ENCODE measurements around the gene PPP1R3F. TPM values are rescaled to one million over a fixed set of nuclear protein-coding genes. Genes with fewer than 3 reads are reported as not detected.

The PPP1R3F gene
- total RNA-seq, 4 donors from 2014 or later, result 12.0 to 27.5 (median 17.0) TPM

- no peak overlapping the region for H3K4me3 ChIP-seq
- H3K27ac ChIP-seq, result no peak overlapping the region
- peaks cover 0 to 40% of the 10 kb centered on the region in 2 donors for H3K36me3 ChIP-seq
- no peak for ATAC-seq
- no peaks in the 10 kb centered on the region for H3K27me3 ChIP-seq
- H3K4me1 ChIP-seq, result no peaks in the 10 kb centered on the region
- WGBS, 2 donors (ENCODE audit: low coverage in 1 of 2), result 100% methylated on average over 1 of the region's 13 CpGs; no CpG with 5 or more reads in 1 of the 2 donors
- no peak for TF ChIP-seq POLR2A (IDR thresholded peaks at IDR 0.05)
- H3K9me3 ChIP-seq, result no peaks in the 10 kb centered on the region
These were observed 18.3 kb upstream of the PPP1R3F start for GRCh38 chrX:49251325-49251724.

- H3K27me3 ChIP-seq, result no peaks in the 10 kb centered on the region
- peaks cover 0 to 7% of the 10 kb centered on the region in 2 donors for H3K36me3 ChIP-seq
- 86% methylated on average over 1 of the region's 7 CpGs; no CpG with 5 or more reads in 1 of the 2 donors for WGBS, 2 donors (ENCODE audit: low coverage in 1 of 2)
- no peak for ATAC-seq
- H3K27ac ChIP-seq, result no peak overlapping the region
- no peak overlapping the region for H3K4me3 ChIP-seq
- no peaks in the 10 kb centered on the region for H3K4me1 ChIP-seq
- no peak for TF ChIP-seq CTCF (IDR thresholded peaks at IDR 0.05)
- TF ChIP-seq POLR2AphosphoS5 (IDR thresholded peaks at IDR 0.05), result no peak
- no peak for TF ChIP-seq POLR2A (IDR thresholded peaks at IDR 0.05)
- TF ChIP-seq EP300 (IDR thresholded peaks at IDR 0.05), result no peak
- H3K9me3 ChIP-seq, result no peaks in the 10 kb centered on the region
These were observed 15.0 kb upstream of the PPP1R3F start for GRCh38 chrX:49254639-49255038.

- H3K4me1 ChIP-seq, result no peaks in the 10 kb centered on the region
- H3K36me3 ChIP-seq, result no peaks in the 10 kb centered on the region
- no peaks in the 10 kb centered on the region for H3K27me3 ChIP-seq
- TF ChIP-seq POLR2A (IDR thresholded peaks at IDR 0.05) (no peak), EP300 (IDR thresholded peaks at IDR 0.05) (no peak), POLR2AphosphoS5 (IDR thresholded peaks at IDR 0.05) (no peak), CTCF (IDR thresholded peaks at IDR 0.05) (no peak)
- no peak for ATAC-seq
- H3K27ac ChIP-seq, result no peak overlapping the region
- H3K4me3 ChIP-seq, result no peak overlapping the region
- no peaks in the 10 kb centered on the region for H3K9me3 ChIP-seq
- 60 to 64% methylated on average over 2 to 3 of the region's 9 CpGs for whole genome bisulfite sequencing, 2 donors (ENCODE audit: low coverage in 1 of 2)
These were observed 13.2 kb upstream of the PPP1R3F start for GRCh38 chrX:49256268-49256995.

- no peak for TF ChIP-seq EP300 (IDR thresholded peaks at IDR 0.05)
- H3K4me3 ChIP-seq, result no peak overlapping the region
- no peaks in the 10 kb centered on the region for H3K9me3 ChIP-seq
- H3K27ac ChIP-seq, result no peak overlapping the region
- WGBS, 2 donors (ENCODE audit: low coverage in 1 of 2), result 100% methylated on average over 2 of the region's 14 CpGs; no CpG with 5 or more reads in 1 of the 2 donors
- no peaks in the 10 kb centered on the region for H3K36me3 ChIP-seq
- H3K27me3 ChIP-seq, result no peaks in the 10 kb centered on the region
- no peaks in the 10 kb centered on the region for H3K4me1 ChIP-seq
- no peak for ATAC-seq
These were observed 12.4 kb upstream of the PPP1R3F start for GRCh38 chrX:49257074-49257790.

GRCh38 chrX:49257846-49258748 is 11.5 kb upstream of the PPP1R3F start:
- Histone ChIP-seq H3K9me3 (no peaks in the 10 kb centered on the region), H3K27ac (no peak overlapping the region), H3K4me1 (no peaks in the 10 kb centered on the region), H3K4me3 (no peak overlapping the region), H3K36me3 (no peaks in the 10 kb centered on the region), H3K27me3 (no peaks in the 10 kb centered on the region)
- no peak for ATAC-seq
- no CpG with 5 or more reads among the region's 20 CpGs for WGBS, 2 donors (ENCODE audit: low coverage in 1 of 2)
- TF ChIP-seq POLR2A (IDR thresholded peaks at IDR 0.05) (no peak), CTCF (IDR thresholded peaks at IDR 0.05) (no peak), POLR2AphosphoS5 (IDR thresholded peaks at IDR 0.05) (no peak), EP300 (IDR thresholded peaks at IDR 0.05) (no peak)
